ENCODE data around the gene RBBP8NL.

The RBBP8NL gene

GRCh38 chr20:62460678-62461077 is 33.3 kb upstream of the RBBP8NL start:
- FAIRE-seq (no peak), DNase-seq (ENCODE audit: insufficient read length) (no peak)
- TF ChIP-seq TAF1 (IDR thresholded peaks at IDR 0.05; ENCODE audit: borderline replicate concordance, low read depth, low read length) (no peak), POLR2AphosphoS5 (IDR thresholded peaks at IDR 0.05; ENCODE audit: low read depth, low read length) (no peak), POLR2A (IDR thresholded peaks at IDR 0.05; ENCODE audit: low read depth, low read length) (no peak)

GRCh38 chr20:62459488-62459887 is 32.1 kb upstream of the RBBP8NL start:
- TF ChIP-seq POLR2AphosphoS5 (IDR thresholded peaks at IDR 0.05; ENCODE audit: low read depth, low read length) (no peak), TAF1 (IDR thresholded peaks at IDR 0.05; ENCODE audit: borderline replicate concordance, low read depth, low read length) (no peak)
- FAIRE-seq (no peak), DNase-seq (ENCODE audit: insufficient read length) (no peak)

- FAIRE-seq (no peak), DNase-seq (ENCODE audit: insufficient read length) (no peak)
- TF ChIP-seq TAF1 (IDR thresholded peaks at IDR 0.05; ENCODE audit: borderline replicate concordance, low read depth, low read length) (no peak), POLR2AphosphoS5 (IDR thresholded peaks at IDR 0.05; ENCODE audit: low read depth, low read length) (no peak), POLR2A (IDR thresholded peaks at IDR 0.05; ENCODE audit: low read depth, low read length) (no peak)
Observed at GRCh38 chr20:62458275-62459251, 31.2 kb upstream of the RBBP8NL start.

GRCh38 chr20:62457831-62458230 is 30.5 kb upstream of the RBBP8NL start:
- FAIRE-seq = no peak

GRCh38 chr20:62457098-62457497 is 29.8 kb upstream of the RBBP8NL start:
- no peak for FAIRE-seq
- DNase-seq (ENCODE audit: insufficient read length) = no peak

More at GRCh38 chr20:62457831-62458230, 30.5 kb upstream of the RBBP8NL start:
- TF ChIP-seq POLR2A (IDR thresholded peaks at IDR 0.05; ENCODE audit: low read depth, low read length) = no peak
- no peak for DNase-seq (ENCODE audit: insufficient read length)

GRCh38 chr20:62455929-62456328 is 28.6 kb upstream of the RBBP8NL start:
- no peak for TF ChIP-seq POLR2AphosphoS5 (IDR thresholded peaks at IDR 0.05; ENCODE audit: low read depth, low read length)
- TF ChIP-seq TAF1 (IDR thresholded peaks at IDR 0.05; ENCODE audit: borderline replicate concordance, low read depth, low read length) = no peak
- no peak for TF ChIP-seq POLR2A (IDR thresholded peaks at IDR 0.05; ENCODE audit: low read depth, low read length)
- FAIRE-seq (no peak), DNase-seq (ENCODE audit: insufficient read length) (no peak)

More at GRCh38 chr20:62457098-62457497, 29.8 kb upstream of the RBBP8NL start:
- TF ChIP-seq POLR2A (IDR thresholded peaks at IDR 0.05; ENCODE audit: low read depth, low read length) (no peak), TAF1 (IDR thresholded peaks at IDR 0.05; ENCODE audit: borderline replicate concordance, low read depth, low read length) (no peak), POLR2AphosphoS5 (IDR thresholded peaks at IDR 0.05; ENCODE audit: low read depth, low read length) (no peak)

GRCh38 chr20:62454904-62455636 is 27.7 kb upstream of the RBBP8NL start:
- TF ChIP-seq TAF1 (IDR thresholded peaks at IDR 0.05; ENCODE audit: borderline replicate concordance, low read depth, low read length) (no peak), POLR2AphosphoS5 (IDR thresholded peaks at IDR 0.05; ENCODE audit: low read depth, low read length) (no peak), POLR2A (IDR thresholded peaks at IDR 0.05; ENCODE audit: low read depth, low read length) (no peak)
- FAIRE-seq (no peak), DNase-seq (ENCODE audit: insufficient read length) (no peak)

- no peak for FAIRE-seq
- DNase-seq (ENCODE audit: insufficient read length) = no peak
- TF ChIP-seq POLR2A (IDR thresholded peaks at IDR 0.05; ENCODE audit: low read depth, low read length) = no peak
- TF ChIP-seq POLR2AphosphoS5 (IDR thresholded peaks at IDR 0.05; ENCODE audit: low read depth, low read length) = no peak
- TF ChIP-seq TAF1 (IDR thresholded peaks at IDR 0.05; ENCODE audit: borderline replicate concordance, low read depth, low read length) = no peak
Observed at GRCh38 chr20:62453186-62453808, 26.0 kb upstream of the RBBP8NL start.

- TF ChIP-seq TAF1 (IDR thresholded peaks at IDR 0.05; ENCODE audit: borderline replicate concordance, low read depth, low read length) = no peak
- no peak for TF ChIP-seq POLR2A (IDR thresholded peaks at IDR 0.05; ENCODE audit: low read depth, low read length)
- no peak for TF ChIP-seq POLR2AphosphoS5 (IDR thresholded peaks at IDR 0.05; ENCODE audit: low read depth, low read length)
- no peak for FAIRE-seq
- no peak for DNase-seq (ENCODE audit: insufficient read length)
Observed at GRCh38 chr20:62452475-62453095, 25.2 kb upstream of the RBBP8NL start.

- TF ChIP-seq POLR2A (IDR thresholded peaks at IDR 0.05; ENCODE audit: low read depth, low read length) (no peak), TAF1 (IDR thresholded peaks at IDR 0.05; ENCODE audit: borderline replicate concordance, low read depth, low read length) (no peak), POLR2AphosphoS5 (IDR thresholded peaks at IDR 0.05; ENCODE audit: low read depth, low read length) (no peak)
Observed at GRCh38 chr20:62451970-62452369, 24.6 kb upstream of the RBBP8NL start.

More at GRCh38 chr20:62451970-62452369, 24.6 kb upstream of the RBBP8NL start:
- no peak for FAIRE-seq
- DNase-seq (ENCODE audit: insufficient read length) = no peak

Data from GM12892 (cell line).